ENCODE results near the gene YPEL3.
"Not testable (repeated sequence)": the region's sequence is repeated elsewhere in the genome, so short reads cannot be mapped to it uniquely, and the experiment has no call there.

The YPEL3 gene

GRCh38 chr16:30116291-30117207, 20.5 kb upstream of the YPEL3 start:
- no peak for DNase-seq

GRCh38 chr16:30115238-30115637, 19.2 kb upstream of the YPEL3 start:
- peak; percentile 66 for DNase-seq

DNA sequence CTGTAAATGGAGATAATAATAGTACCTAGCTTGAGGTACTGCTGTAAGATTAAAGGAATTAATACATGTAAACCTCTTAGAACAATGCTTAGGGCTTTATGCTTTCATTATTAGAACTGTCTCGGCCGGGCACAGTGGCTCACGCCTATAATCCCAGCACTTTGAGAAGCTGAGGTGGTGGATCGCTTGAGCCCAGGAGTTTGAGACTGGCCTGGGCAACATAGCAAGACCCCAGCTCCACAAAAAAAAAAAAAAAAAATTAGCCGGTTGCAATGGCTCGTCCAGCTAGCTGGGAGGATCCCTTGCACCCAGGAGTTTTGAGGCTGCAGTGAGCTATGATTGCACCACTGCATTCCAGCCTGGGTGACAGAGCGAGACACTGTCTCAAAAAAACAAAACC, 18.8 kb upstream of the YPEL3 start:
- DNase-seq, result not testable (repeated sequence)

- no peak for DNase-seq
These were observed 18.4 kb upstream of the YPEL3 start for GRCh38 chr16:30114411-30114810.

- no peak for DNase-seq
These were observed 17.8 kb upstream of the YPEL3 start for GRCh38 chr16:30113711-30114333.

GRCh38 chr16:30113031-30113710, 17.2 kb upstream of the YPEL3 start, which contains the start of gene GDPD3:
Gene GDPD3 (minus strand): TSS chr16:30113537. CDS start chr16:30113478, 59 bp downstream.
- DNase-seq, result no peak

DNA sequence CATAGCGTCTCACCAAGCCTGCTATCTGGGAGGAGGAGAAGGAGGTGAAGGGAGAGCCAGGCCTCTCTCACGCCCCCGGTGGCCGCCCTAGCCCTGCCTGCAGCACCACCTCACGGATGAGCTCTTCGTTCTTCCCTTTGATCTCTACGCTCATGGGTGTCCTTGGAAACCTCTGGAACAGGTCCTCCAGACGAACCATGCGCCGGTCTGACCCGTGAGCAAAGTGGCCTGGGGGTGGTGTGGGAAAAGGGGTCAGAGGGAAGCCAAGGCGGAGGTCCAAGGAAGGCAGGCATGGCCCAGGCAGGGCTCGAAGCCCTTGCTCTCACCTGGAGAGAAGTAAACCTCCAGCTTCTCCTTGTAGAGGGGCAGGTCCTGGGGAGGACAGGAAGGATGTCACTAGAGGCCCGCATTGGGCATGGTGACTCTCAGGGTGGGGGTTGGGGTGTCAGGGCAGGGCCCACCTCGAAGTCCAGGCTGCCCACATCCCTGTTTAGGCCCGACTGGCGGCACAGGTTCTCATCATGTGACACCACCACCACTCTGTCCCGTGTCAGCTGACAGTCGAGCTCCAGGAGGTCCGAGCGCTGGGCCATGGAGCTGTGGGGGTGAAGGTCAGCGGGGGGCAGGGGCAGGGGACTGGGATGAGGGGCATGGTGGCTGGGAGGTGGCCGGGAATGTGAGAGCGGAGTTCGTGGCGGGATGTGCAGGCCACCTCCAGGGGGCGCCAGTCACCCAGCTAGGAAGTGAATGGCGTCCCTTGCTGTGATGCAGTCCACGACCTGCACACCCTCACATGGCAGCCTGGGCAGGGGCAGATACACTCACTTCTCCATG, 16.4 kb upstream of the YPEL3 start:
- DNase-seq, result peak; percentile 29

- DNase-seq, result no peak
These were observed 14.6 kb upstream of the YPEL3 start for GRCh38 chr16:30110661-30111060.

GRCh38 chr16:30108059-30108850, 12.2 kb upstream of the YPEL3 start:
- DNase-seq, result no peak

DNA sequence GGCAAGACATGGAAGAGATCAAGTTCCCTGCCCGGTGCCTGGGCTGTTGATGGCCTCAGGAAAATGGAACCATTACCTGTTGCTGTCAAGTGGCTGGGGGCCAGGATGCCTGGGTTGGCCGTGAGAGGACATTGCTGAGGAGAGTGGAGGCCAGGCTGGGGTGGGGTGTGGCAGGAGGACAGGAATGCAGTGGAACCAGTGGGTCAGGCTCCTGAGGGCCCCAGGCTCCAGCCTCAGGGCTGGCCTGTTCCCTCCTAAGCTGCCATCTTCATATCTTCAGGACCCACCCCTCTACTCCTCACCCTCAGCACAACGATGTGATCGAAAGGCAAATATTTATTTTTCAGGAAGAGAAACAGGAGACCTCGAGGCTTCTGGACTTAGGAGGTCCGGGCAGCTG, 8.5 kb upstream of the YPEL3 start:
- no peak for DNase-seq

- DNase-seq, result no peak
These were observed 8.1 kb upstream of the YPEL3 start for GRCh38 chr16:30104090-30104489.

DNA sequence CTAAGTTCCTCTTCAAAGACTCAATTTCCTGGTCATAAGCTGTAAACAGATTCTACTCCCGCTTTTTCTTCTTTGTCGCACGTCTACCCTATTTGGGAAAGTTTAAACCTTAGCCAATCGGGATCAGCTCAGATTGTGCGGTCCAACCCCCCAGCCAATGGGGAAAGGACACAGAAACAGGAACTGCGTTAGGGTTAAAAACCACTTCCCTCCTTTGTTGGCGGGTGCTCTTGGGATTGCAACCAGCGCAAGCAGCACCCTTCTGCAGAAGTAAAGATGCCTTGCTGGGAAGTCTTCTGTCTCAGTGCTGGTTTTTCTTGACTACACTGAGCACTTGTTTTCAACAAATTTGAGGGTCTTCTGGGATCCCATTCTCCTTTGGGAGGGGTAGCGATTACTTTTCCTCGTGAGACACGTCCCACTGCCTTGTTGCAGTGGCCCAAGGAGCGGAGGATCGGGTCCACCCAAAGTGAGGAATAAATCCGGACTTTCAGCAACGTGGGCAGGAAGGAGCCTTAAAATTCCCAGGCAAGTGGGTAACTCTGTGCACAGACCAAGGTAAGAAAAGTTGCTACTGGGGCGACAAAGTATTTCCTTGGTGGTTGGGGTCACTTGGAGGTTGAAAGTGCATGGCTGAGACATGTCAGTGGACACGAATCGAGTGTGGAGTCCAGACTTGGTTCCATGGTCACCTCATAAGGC, 1.0 kb upstream of the YPEL3 start:
- no peak for DNase-seq

DNA sequence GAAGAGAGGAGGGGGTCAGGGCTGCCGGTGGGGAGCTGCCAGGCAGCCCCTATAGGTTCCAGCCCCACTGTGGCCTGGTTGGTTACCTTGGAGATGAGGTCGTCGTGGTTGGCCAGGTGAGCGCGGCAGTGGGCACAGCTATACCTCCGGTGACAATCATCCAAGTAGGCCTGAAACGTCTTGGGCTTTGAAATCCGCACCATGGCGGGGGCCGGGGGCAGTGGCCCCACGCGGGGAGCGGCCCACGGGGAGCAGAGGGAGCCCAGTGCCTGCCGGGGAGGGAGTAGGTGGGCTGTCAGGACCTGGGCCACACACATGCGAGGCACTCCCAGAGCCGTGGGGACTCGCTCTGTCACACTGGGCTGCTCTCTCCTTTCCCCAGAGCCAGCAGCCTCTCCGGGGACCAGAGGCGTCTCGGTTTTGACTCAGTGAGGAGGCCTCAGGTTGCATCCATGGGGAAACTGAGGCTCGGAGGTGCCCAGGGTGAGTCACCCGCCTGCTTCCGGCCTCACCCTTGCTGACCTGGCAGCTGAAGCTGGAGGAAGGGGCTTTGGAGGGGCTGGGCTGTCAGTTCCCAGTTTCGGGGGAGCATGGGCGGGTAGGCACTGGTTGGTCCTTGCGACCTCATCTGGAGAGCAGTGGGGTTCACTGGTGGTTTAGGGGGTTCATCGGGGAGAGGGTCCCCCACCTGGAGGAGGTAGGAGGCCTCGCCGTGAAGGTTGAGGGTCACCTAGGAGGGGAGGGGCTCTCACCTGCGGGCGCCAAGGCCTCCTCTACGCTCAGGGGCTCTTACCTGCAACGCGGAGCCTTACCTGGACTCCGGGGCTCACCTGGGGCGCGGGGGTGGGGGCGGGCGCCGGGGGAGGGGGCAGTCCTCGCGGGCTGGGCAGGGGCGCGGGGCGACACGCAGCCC, 591 bp downstream of the YPEL3 start:
- peak; percentile 59 for DNase-seq

GRCh38 chr16:30094541-30095165, 1.4 kb downstream of the YPEL3 start:
- no peak for DNase-seq

GRCh38 chr16:30092373-30093010, 3.5 kb downstream of the YPEL3 start:
- no peak for DNase-seq

DNA sequence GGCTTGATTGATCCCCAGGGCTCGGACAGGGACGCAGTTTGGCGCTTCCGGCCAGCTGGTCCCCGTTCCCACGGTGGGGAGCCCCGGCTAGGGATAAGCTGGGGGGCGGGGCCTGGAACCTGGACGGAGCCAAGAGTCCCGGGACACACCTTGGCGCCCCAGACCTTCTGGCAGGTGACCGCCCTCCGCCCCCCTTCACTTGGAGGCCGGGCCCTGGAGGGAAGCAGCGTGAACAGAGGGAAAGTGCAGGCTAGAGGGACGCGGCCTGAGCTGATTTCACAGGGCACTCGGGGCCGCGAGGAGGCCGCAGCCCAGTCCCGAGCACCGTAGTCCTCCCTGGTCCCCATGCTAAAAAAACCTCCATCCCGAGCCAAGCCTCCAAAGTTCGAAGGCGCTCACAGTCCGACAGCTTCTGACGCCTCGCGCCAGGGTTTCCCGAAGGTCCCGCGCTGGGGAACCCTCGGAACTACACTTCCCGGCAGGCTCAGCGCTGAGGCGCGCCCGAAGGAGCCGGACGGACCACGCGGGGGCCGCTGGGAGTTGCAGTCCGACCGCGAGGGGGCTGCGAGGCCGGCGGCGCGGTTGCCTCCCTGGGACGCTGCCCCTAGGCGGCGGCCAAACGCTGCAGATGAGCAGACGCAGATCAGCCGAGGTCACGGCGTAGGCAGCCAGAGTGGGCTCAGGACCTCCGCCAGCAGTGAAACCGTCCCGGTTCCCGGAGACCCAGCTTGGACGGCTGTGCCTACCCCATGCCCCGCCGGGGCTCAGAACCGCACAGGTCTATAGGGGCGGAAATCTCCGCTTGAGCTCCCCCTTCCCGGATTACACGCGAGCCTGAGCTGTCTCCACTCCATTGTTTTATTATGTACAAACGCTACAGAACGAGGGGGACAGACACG, 4.3 kb downstream of the YPEL3 start, which contains the start of gene TBX6:
TSS of gene TBX6 (minus strand) at position 451 of the 899 bp plus-strand sequence. CDS start 731 bp downstream, outside the sequence.
- DNase-seq, result peak; percentile 90

GRCh38 chr16:30090610-30091331, 5.2 kb downstream of the YPEL3 start:
- DNase-seq, result no peak

All from NCI-H146 (cell line).